Activated B cell treated with CpG ODN at 0.5 μM for 24 hours (primary cell): Measurements from ENCODE around the gene NTMT1. TPM values are rescaled to one million over a fixed set of nuclear protein-coding genes. Genes with fewer than 3 reads are reported as not detected.

Experiments used
- ATAC-seq: fragments of 200-7000 bp; cut with Tn5 transposase; one replicate; pipeline ENCODE4 v1.10.0; 2021; ENCODE audit warnings: low read depth, mild to moderate bottlenecking, moderate library complexity
- CTCF ChIA-PET: fragments of 350-600 bp; sonication (Branson Sonifier 250); formaldehyde crosslinking; loops from one replicate; lab custom pipeline; 2021; ENCODE audit warnings: antibody characterized with exemption; lab: Charles Lee
- POLR2A ChIA-PET: fragments of 350-600 bp; sonication (Branson Sonifier 250); formaldehyde crosslinking; loops from one replicate; lab custom pipeline; 2021; ENCODE audit warnings: antibody characterized with exemption; lab: Charles Lee
- DNase-seq: peaks from one replicate; pipeline ENCODE4 v3.0.0; 2022
- H3K27ac Mint-ChIP-seq: one replicate; pipeline ENCODE4 v1.8.0; 2020; ENCODE audit warnings: mixed read lengths
- H3K27me3 Mint-ChIP-seq: one replicate; pipeline ENCODE4 v1.8.0; 2021; ENCODE audit warnings: mixed read lengths
- H3K36me3 Mint-ChIP-seq: one replicate; pipeline ENCODE4 v1.8.0; 2021; ENCODE audit warnings: low read depth, mixed read lengths
- H3K4me1 Mint-ChIP-seq: one replicate; pipeline ENCODE4 v1.8.0; 2021; ENCODE audit warnings: mixed read lengths
- H3K4me3 Mint-ChIP-seq: one replicate; pipeline ENCODE4 v1.8.0; 2020; ENCODE audit warnings: mild to moderate bottlenecking, mixed read lengths
- H3K9me3 Mint-ChIP-seq: one replicate; pipeline ENCODE4 v1.8.0; 2020; ENCODE audit warnings: mixed read lengths
- intact Hi-C: fragments of 100-400 bp; cut with micrococcal nuclease; formaldehyde crosslinking; loops from one replicate; pipeline ENCODE4 v1.15.1; 2024
- total RNA-seq: library from RNA; stranded (reverse); gene quantifications from 2 replicates; pipeline ENCODE4 v1.2.3, GENCODE V29; 2022
- TF ChIP-seq, protein P1 (sequence below): fragments of 200-600 bp; IDR thresholded peaks from one replicate; pipeline ENCODE4 v1.8.0; 2022; ENCODE audit warnings: antibody characterized with exemption, mild to moderate bottlenecking

NTMT1 gene
- total RNA-seq, 1 donor from 2014 or later: 33.1 TPM

DNA sequence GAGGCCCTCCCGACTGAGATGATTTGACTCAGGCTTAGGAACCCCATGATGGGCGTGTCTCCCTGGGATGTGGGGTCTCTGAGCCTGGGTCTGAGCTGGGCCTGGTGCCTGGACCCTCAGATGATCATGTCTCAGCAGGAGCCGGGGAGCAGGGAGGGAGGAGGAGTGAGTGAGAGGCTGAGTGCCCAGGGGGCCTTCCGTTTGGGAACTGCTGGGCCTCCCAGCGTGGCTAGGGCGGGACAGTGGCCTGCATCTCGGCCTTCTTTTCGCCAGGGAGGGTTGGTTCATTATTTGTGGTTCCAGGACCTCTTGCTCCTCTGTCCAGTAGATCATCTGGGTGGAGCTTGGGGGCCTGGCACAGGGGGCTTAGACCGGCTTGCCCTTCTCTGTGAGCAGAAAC, 45.1 kb downstream of the NTMT1 start:
- no peak for ATAC-seq
- CTCF ChIA-PET: no interaction called here
- no peaks in the 10 kb centered on the region for H3K9me3 Mint-ChIP-seq

DNA sequence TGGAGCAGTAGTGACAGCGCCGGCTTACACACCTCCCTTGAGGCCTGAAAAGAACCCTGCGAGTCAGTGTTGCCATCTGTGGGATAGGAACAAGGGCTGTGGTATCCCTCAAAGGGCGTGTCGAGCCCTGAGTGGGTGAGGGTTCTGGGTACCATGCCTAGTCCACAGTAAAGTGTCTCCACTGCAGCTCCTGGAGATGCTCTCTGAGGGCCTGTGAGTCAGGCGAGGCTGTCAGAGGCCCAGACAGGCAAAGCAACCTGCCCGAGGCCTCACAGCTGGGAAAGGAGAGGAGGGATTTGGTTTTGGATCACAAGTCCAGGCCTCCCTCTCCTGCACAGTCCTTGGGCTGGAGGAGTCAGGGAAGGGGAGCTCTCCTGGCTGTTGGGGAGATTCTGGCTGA, 45.6 kb downstream of the NTMT1 start:
- ChIA-PET CTCF (no interaction called here), POLR2A (no interaction called here)
- Mint-ChIP-seq H3K9me3 (no peaks in the 10 kb centered on the region), H3K36me3 (no peaks in the 10 kb centered on the region), H3K4me1 (no peaks in the 10 kb centered on the region), H3K27me3 (peaks cover 18% of the 10 kb centered on the region), H3K4me3 (no peak overlapping the region), H3K27ac (no peak overlapping the region)
- intact Hi-C loops: no loop called here
- no peak for DNase-seq
- TF ChIP-seq, protein P1, sequence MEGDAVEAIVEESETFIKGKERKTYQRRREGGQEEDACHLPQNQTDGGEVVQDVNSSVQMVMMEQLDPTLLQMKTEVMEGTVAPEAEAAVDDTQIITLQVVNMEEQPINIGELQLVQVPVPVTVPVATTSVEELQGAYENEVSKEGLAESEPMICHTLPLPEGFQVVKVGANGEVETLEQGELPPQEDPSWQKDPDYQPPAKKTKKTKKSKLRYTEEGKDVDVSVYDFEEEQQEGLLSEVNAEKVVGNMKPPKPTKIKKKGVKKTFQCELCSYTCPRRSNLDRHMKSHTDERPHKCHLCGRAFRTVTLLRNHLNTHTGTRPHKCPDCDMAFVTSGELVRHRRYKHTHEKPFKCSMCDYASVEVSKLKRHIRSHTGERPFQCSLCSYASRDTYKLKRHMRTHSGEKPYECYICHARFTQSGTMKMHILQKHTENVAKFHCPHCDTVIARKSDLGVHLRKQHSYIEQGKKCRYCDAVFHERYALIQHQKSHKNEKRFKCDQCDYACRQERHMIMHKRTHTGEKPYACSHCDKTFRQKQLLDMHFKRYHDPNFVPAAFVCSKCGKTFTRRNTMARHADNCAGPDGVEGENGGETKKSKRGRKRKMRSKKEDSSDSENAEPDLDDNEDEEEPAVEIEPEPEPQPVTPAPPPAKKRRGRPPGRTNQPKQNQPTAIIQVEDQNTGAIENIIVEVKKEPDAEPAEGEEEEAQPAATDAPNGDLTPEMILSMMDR: no peak
- no peak for ATAC-seq

More for the DNA sequence above, 45.1 kb downstream of the NTMT1 start:
- Mint-ChIP-seq H3K4me1 (no peaks in the 10 kb centered on the region), H3K27me3 (peaks cover 18% of the 10 kb centered on the region), H3K36me3 (no peaks in the 10 kb centered on the region), H3K4me3 (no peak overlapping the region), H3K27ac (no peak overlapping the region)
- DNase-seq: no peak
- POLR2A ChIA-PET: no interaction called here
- TF ChIP-seq, protein P1: no peak
- intact Hi-C loops: no loop called here

DNA sequence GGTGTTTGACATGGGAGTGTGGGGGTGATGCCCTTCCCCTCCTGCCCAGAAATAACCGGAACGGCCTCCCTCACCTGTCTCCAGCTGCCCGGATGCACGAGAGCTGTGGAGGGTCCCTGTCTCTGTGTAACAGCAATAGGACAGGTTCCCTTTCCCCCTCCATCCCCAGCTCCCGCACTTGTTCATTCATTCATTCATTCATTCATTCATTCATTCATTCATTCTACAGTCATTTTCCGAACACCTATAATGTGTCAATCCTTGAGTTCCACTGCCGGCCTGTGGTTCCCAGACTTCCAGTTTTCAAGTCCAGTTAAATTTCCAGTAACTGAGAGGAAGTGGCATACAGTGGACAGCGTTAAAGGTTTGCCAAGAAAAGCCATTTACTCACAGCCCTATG, 46.7 kb downstream of the NTMT1 start:
- POLR2A ChIA-PET: no interaction called here
- Mint-ChIP-seq H3K4me1 (no peaks in the 10 kb centered on the region), H3K4me3 (no peak overlapping the region), H3K36me3 (no peaks in the 10 kb centered on the region), H3K9me3 (no peaks in the 10 kb centered on the region), H3K27ac (no peak overlapping the region), H3K27me3 (peaks cover 19% of the 10 kb centered on the region)
- intact Hi-C loops: no loop called here
- CTCF ChIA-PET: no interaction called here
- TF ChIP-seq, protein P1: no peak
- DNase-seq (no peak), ATAC-seq (no peak)

DNA sequence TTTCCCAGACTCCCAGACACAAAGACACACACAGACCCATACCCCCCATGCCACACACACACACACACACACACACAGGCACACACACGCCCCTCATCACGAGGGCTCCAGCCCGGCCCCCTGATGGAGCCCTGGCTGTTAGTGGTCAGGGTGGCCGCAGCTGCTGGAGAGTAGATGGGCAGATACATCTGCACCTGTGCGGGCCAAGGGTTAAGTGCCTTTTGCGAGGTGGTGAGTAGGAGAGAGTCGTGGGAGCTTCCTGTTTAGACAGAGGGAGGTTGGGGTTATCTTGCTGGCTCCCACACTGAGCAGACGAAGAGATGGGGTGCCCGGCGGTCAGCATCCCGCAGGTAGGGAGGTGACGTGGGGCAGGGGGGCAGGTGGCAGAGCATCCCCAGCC, 47.6 kb downstream of the NTMT1 start:
- no peak overlapping the region for H3K4me3 Mint-ChIP-seq
- TF ChIP-seq, protein P1: no peak
- POLR2A ChIA-PET: no interaction called here
- no peak overlapping the region for H3K27ac Mint-ChIP-seq
- DNase-seq: no peak
- intact Hi-C loops: no loop called here
- CTCF ChIA-PET: no interaction called here
- H3K36me3 Mint-ChIP-seq: no peaks in the 10 kb centered on the region
- H3K4me1 Mint-ChIP-seq: no peaks in the 10 kb centered on the region
- no peaks in the 10 kb centered on the region for H3K9me3 Mint-ChIP-seq
- ATAC-seq: no peak
- peaks cover 24% of the 10 kb centered on the region for H3K27me3 Mint-ChIP-seq

DNA sequence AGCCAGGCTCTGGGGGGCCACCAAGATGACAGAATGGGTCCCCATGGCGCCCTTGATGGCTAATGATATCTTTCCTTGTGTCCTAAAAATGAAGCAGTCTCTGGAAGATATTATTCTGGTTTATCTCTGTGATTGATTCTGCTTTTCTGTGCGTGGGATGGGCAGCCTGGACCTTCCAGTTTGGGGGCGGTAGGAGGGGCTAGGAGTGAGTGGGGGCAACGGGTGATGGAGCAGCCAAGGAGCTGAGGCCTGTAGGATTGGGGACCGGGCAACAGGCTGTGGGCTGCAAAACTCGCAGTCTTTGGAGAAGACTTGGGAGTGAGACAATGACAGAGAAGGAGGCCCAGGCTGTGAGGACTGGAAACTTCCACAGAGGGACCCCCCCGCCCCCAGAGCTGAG, 48.3 kb downstream of the NTMT1 start:
- intact Hi-C loops: no loop called here
- no peak for DNase-seq
- H3K27ac Mint-ChIP-seq: no peak overlapping the region
- no peaks in the 10 kb centered on the region for H3K36me3 Mint-ChIP-seq
- no peaks in the 10 kb centered on the region for H3K4me1 Mint-ChIP-seq
- H3K27me3 Mint-ChIP-seq: peaks cover 23% of the 10 kb centered on the region
- TF ChIP-seq, protein P1: no peak
- no peak for ATAC-seq
- no peaks in the 10 kb centered on the region for H3K9me3 Mint-ChIP-seq
- POLR2A ChIA-PET: no interaction called here
- CTCF ChIA-PET: no interaction called here
- no peak overlapping the region for H3K4me3 Mint-ChIP-seq
